Raji (cell line): ENCODE measurements around the gene TMEM235.

Experiments used
- POLR2A ChIP-seq: IDR thresholded peaks from 2 replicates; pipeline ENCODE4 v1.6.1; 2011; ENCODE audit warnings: low read depth, low read length, control low read depth; ENCODE audit not compliant: insufficient read depth

TMEM235 gene

DNA sequence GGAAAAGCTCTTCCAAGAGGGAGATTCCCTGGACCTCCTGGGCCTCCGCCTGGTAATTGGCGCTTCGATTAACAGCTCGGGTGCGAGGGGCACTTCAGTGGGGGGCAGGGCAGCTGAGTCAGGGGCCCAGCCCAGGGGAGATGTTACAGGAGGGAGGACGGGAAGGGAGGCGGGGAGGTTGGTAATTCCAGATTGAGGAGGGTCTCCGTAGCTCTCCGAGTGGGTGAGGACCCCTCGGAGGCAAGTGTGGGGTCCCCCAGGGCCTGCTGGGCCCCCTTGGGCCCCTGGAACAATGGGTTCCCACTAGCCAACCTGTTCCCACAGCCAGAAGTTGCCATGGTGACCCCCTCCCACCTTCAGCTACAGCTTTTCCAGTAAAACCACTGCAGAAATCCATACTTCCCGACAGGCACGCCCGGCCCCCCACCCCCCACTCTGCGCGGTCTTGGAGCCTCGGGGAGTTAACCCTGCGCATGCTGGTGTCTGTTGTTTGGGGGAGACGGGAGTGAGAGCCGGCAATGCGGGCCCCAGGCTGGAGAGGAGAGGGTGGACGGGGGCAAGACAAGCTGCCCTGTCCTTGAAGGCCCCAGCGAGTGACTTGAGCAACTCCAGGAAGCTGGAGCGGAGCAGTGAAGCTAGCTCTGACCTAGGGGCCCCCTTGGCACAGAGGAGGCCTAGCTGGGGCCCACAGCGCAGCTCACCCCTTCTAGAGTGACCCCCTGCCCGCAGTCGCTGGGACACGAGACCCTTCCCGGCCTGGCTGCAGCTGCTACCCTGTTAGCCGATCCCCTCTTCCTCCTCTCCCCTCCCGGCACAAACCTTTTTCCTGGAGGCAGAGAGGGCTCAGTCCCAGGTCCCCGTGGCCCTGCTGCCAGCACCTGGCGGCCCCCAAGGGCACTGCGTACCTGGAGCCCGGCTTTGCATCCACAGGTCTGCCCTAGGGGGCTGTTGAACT is 37.8 kb downstream of the TMEM235 start:
- TF ChIP-seq POLR2A = no peak

- TF ChIP-seq POLR2A = no peak
These were observed 38.5 kb downstream of the TMEM235 start for GRCh38 chr17:78269955-78270381.

GRCh38 chr17:78271419-78272170 is 40.2 kb downstream of the TMEM235 start:
- no peak for TF ChIP-seq POLR2A

GRCh38 chr17:78272181-78272913 is 40.9 kb downstream of the TMEM235 start:
- no peak for TF ChIP-seq POLR2A

- TF ChIP-seq POLR2A = no peak
These were observed 41.5 kb downstream of the TMEM235 start for GRCh38 chr17:78272914-78273258.

- TF ChIP-seq POLR2A = no peak
These were observed 42.4 kb downstream of the TMEM235 start for GRCh38 chr17:78273813-78274212.

GRCh38 chr17:78275355-78275754 is 43.9 kb downstream of the TMEM235 start:
- TF ChIP-seq POLR2A = no peak

GRCh38 chr17:78276098-78276887 is 44.9 kb downstream of the TMEM235 start:
- TF ChIP-seq POLR2A = peak; percentile 74

DNA sequence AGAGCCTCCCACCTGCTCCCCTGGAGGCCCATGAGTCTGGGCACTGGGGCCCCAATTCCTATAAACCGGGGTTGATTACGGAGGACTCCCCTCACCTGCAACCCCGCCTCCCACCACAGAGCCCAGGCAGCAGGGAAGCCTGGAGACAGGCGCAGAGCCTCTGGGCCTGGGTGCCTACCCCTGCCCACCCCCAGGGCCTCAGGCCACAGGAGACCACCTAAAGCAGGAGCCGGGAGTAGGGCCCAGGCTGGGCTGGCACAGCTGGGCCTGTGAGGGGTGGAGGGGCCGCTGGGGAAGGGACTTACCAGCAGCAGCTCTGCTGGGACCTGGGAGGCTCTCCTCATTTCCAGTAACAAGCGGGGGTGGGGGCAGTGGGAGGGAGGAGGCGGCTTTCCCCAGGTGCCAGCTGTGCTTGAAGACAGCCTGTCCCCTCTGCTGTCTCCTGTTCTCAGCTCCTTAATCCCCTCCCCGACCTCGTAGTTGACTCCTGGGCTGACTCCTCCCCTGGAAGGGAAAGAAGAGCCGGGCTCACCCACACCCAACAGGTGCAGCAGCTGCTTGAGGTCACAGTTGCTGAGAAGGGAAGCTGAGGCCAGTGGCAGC is 46.8 kb downstream of the TMEM235 start:
- TF ChIP-seq POLR2A = peak; percentile 33; the same call in 1 of the 2 replicates

DNA sequence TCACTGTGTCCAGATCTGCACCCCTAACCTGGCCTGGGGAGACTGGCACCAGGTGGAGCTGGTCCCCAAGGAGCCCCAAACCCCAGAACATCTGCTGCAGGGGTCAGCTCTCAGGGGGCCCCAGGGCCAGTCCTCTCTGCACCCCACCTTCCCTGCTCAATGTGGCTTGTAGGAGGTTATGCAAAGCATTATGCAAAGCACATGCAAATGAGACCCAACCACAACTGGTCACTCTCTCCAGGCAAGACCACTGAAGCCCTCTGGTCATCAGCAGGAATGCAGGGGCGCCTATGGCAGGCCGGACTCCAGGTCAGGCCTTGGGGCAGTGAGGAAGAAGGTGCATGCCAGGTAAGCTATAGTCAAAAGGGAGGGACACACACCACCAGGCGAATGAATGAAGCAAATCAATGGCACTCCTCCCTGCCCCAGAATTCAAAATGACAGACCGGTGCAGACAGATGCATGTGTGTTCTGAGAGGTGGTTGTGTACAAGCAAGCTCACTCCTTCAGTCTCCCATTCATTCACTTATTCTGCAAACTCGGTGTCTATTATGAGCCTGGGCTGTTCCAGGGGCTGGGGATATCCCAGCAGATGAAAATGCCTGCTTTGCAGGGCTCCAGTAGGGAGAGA is 48.0 kb downstream of the TMEM235 start:
- TF ChIP-seq POLR2A = no peak

DNA sequence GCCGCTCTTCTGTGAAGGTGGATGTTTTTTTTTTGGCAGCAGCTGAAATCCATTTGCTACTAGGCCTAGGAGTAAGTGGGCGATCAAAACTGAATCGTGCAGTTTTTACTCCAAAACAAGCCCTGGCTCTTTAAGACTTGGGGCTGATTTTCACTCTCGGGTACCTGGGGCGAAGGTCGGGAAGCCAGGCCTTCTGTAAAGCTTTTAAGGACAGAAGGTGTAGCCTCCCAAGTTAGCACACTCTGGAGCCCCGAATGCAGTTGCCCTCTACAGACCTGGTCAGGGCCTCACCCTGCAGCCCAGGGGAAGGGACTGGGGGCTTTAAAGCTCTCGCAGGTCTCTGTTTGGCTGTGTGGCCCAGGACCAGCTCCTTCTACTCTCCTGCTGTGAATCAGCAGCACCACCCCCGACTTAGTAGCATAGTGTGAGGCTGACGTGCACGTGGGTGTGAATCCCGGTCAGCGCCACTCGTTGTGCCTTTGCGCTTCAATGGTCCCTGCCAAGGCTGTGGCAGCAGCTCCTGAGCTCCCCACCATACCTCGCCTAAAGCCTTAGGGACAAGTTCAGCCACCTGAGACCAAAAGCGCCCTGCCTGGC is 49.9 kb downstream of the TMEM235 start:
- TF ChIP-seq POLR2A = no peak

DNA sequence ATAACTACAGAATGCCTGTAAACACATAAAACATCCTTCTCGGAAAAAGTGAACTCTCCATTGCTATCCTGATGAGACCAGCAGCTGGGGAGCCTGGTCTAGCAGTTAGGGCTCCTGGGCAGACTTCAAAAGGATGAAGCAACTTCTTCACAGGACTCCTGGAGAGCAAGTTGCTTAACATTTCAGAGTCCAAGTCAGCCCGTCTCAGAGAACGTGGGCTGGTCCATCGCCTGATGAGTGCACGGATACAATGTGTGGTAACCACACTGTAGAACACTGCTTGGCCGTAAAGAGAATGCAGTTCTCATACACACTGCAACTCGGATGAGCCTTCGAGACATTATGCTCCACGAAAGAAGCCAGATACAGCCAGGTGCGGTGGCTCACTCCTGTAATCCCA is 52.7 kb downstream of the TMEM235 start:
- TF ChIP-seq POLR2A = no peak

- TF ChIP-seq POLR2A = no peak
These were observed 57.6 kb downstream of the TMEM235 start for GRCh38 chr17:78289004-78289403.
